Hematopoietic multipotent progenitor cell treated with erythropoietin and hydrocortisone succinate and interleukin-3 and kit ligand, for 15 days (in vitro differentiated cells): Measurements from ENCODE around the gene PARD3B.

Experiments used
- DNase-seq: peaks from one replicate; pipeline ENCODE4 v3.0.0-alpha.2; 2015; ENCODE audit warnings: low spot score

Gene PARD3B

GRCh38 chr2:205066081-205066480 is 520.8 kb downstream of the PARD3B start:
- no peak for DNase-seq

DNA sequence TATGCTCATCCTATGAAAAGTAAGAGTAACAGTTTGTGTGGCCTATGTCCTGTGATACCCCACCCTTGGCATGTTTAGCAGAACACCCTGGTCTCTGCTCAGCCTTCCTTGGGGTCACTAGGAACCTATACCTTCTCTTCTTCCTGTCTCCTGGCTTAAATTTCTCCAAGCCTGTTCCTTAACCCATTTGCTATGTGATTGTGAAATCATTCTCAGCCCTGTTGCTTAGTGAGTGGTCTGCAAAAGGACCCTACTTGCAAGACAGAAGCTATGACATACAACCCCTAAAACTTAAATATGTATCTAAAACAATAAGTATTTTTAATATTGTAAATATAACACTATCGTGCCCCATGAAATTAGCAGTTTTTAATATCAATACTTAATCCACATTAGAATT is 524.7 kb downstream of the PARD3B start:
- no peak for DNase-seq

DNA sequence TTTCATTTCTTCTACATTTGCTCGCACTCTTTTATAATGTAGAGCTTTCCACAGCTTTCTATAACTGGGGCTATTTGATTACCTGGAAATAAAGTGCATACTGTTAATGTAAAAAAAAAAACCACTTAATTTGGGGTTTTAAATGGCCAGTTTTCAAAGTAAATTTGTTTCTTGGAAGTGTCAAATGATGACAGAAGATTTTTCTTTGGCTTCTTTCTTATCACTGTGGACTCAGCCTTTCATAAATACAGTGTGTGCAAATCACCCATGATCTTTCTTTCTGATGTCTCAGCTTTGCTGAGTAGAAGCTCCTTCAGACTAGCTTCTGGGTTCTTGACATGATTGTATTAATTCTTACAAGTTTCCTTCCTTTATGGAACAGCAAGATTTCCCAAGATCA is 525.6 kb downstream of the PARD3B start:
- no peak for DNase-seq

DNA sequence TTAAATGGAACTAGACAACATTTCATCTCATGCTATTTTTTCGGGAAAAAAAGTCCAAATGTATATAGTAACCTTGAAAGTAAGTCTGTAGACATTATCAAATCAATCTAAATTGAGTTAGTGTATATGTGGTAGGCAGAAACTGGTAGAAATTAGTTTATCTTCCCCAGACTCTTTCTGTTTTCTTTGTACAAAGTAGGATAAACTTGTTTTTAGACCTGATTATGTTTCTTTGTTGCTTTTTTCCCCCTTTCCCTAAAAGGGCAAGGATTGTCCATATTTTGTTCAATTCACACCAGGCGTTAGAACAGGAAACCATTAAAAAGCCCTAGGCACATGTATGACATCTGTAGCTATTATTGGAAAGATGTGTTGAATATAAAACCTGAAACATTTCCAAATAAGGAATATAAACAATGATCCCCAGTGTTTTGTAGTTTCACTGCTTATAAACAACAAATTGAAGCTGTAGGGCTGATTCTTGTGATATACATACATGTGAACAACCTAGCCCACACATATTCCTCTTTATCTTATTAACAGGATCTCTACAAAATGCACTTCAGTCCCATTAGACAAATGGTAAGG is 528.3 kb downstream of the PARD3B start:
- no peak for DNase-seq

DNA sequence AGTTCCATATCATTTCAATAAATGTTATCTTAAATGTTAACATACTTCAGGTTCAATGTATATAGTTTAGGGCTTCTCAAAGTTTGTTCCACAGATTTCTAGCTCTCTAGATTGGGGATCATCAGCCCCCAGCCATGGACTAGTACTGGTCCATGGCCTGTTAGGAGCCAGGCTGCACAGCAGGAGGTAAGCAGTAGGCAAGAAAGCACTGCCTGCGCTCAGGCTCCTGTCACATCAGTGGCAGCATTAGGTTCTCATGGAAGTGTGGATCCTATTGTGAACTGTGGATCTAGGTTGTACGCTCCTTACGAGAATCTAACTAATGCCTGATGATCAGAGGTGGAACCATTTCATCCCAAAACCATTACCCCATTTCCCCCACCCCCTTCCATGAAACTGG is 531.1 kb downstream of the PARD3B start:
- no peak for DNase-seq

GRCh38 chr2:205077159-205077558 is 531.9 kb downstream of the PARD3B start:
- DNase-seq = no peak

- DNase-seq = no peak
Observed at GRCh38 chr2:205078762-205079161, 533.5 kb downstream of the PARD3B start.

DNA sequence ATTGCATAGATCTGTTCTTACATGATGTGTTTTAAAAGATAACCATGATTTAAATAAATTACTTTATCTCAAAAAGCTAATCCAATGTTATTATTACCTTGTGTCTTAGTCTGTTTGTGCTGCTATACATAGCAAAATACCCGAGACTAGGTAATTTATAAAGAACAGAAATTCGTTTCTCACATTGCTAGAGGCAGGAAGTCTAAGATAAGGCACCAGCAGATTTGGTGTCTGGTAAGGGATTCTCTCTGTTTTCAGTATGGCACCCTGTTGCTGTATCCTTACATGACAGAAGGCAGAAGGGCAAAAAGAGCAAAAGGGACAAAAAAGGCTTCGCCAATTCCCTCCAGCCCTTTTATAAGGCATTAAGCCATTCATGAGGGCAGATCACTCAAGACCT is 533.9 kb downstream of the PARD3B start:
- DNase-seq = no peak

DNA sequence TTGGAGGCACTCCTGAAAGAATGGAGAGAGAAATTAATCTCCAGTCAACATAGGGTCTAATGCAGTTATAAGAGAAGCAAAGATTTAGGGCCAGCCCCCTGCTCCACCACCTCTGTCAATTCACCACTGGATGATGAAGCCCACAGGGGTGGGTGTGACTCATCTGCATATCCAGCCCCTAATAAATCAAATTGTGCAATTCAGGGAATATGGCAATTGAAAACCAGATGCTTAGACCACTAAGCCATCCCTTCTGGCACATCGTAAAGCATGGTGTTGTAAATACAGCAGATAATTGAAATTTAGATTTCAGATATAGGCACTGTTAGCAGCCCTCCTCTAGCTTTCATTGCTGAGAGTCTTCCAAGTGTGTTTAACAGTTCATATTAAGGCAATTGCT is 541.4 kb downstream of the PARD3B start:
- no peak for DNase-seq

GRCh38 chr2:205087862-205088261 is 542.6 kb downstream of the PARD3B start:
- no peak for DNase-seq

DNA sequence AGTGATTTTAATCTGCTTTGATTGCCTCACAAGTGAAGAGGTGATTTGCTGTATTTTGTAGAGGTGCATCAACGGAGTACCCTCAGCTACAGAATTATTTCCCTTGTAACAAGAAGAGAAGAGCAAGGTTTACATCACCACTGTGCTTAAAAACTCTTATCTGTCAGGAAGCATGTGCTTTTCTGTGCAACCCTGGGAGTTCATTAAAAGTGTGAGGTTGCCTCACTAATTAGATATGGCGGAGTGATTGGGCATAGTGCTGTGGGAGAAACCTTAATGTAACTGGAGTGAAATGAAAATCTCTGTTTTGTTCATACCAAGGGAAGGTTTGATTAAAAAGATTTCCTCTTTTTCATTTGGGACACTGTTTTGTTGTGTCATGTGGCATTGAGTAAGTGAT is 544.7 kb downstream of the PARD3B start:
- no peak for DNase-seq

DNA sequence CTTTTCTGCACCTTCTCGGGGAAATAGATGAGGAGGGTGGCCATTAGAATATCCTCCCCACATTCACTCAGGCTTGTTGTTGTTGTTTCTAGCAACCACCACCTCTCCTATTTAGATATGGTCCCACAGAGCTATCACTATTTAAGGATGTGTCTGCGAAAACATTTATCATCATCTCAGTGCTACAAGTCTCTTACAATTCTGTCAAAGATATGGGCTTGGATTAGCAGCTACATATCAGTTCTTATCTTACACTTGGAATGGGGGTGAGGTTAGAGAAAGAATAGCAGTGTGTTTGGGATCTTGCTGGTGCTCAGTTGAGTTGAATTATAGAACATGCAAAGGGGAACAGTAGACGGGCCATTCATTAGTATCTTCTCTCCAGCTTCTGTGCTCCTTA is 546.1 kb downstream of the PARD3B start:
- DNase-seq = no peak

DNA sequence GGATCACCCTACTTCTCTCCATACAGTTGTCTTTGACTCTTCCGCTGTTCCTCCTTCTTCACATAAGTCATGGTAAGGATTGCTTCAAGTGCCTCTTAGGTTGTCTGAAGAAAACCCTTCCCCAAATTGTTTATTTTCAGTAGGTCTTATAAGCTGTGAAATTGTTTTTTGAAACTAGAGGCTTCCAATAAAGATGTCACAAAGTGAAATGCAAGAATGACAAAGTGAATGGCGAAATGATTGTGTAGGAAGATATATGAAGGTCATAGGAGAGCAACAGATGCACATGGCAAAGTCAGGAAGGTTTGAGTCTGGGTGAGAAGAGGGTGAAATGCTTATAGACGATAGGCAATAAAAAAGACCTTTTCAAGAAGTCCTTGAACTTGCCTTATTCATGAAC is 548.8 kb downstream of the PARD3B start:
- no peak for DNase-seq

GRCh38 chr2:205103699-205104098 is 558.4 kb downstream of the PARD3B start:
- no peak for DNase-seq

DNA sequence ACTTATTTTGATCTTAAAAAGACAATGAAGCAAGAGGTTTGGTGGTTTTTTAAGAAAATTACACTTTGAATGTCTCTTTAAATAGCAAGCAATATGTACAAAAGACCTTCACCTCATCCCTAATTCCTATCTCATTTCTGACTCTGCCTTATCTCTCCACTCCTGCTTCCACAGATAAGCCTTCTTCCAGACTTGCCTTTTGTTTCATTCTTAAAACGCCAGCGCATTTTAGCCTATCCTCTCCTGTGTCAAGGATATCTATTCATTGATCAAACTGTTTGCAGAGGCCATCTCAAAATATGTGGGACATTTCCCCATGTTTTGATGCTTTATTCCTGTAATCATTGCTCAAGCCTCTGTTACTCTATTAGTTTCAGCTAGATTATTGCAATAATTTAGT is 562.5 kb downstream of the PARD3B start:
- DNase-seq = no peak

GRCh38 chr2:205115511-205115910 is 570.2 kb downstream of the PARD3B start:
- DNase-seq = no peak

DNA sequence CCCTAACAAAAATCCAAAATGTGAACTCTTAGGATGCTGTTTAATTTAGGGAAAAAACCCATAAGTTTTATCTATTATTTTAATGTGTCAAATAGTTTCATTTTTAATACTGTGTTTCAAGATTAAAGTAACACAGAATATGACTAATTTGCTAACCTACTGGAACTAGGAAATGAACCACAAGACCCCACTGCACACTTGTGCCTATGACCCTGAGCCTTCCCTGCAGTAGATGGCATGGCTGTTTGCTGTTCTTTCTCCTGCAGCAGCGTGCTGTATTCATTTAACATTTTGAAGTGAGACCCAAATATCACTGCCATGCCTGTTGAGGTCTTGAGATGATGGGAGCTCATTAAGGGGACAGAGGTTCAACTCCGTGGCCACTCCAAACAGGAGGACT is 571.9 kb downstream of the PARD3B start:
- DNase-seq = no peak

DNA sequence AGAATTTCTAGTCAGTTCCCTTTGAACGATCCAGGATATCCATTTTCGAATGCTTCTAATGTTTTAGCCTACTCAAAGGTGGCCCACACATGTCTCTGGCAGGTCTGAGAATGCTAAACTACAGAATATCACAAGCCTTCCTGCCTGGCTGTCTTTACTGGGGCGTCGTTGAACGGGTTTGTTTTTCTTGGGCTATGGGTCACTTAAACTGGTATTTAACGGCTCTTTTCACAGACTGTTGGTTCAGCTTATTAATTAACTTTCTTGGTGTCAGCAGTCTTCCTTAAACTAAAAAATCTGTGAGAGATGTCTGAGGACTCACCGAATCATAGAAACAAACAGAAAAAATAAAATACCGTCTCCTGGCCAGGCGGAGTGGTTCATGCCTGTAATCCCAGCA is 573.9 kb downstream of the PARD3B start:
- no peak for DNase-seq

DNA sequence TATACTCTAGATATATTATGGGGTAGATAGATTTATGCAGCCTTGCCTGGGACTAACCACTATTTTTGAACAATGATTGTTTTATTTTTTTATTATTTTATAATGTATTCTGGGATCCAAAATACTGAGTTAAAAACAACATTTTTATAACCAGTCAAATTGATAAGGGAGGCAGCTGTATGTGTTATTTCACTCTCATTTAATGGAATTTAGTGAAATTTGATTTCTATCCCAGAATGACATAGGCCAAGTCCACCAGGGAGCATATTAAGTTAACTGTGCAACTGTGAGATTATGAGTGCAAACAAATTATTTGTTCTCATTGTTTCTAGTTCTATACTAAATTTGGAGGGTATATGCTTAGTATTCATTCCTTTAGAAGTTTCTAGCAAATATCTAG is 583.5 kb downstream of the PARD3B start:
- no peak for DNase-seq

GRCh38 chr2:205129531-205129930 is 584.3 kb downstream of the PARD3B start:
- no peak for DNase-seq

GRCh38 chr2:205130111-205130829 is 585.0 kb downstream of the PARD3B start:
- no peak for DNase-seq

DNA sequence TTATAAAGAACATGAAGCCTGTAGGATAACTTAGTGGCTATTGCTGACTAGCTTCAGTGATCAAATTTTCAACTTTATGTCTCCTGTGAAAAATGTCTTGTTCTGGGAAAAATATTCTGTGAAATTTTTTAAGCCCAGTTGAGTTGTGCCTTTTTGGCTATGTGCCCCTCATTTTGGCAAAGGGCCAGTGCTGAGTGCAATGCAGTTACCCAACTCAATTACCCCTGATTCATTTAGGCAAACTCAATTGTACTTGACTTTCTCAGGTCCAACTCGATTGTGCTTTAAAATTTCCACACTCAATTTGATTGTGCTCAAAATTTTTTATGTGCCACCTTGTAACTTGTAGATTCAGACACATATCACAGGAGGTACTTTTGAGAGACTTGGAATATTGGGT is 588.3 kb downstream of the PARD3B start:
- DNase-seq = no peak

DNA sequence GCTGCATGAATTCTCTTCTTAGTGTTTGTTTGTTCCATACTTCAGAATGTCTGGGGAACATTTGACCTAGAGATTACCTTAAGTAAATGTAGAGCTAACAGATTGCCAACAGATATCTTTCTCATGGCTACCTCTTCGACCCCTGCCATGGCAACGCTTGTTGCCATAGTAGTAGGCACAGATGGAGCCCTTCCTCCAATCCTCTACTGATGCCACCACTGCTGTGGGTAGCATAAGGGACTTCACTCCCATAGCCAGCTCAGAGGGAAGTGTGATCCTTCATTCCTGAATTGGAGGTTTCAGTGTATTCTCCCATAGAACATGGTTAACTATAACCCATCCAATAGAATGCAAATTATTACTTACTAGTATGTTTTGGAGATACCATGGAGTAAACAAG is 593.5 kb downstream of the PARD3B start:
- no peak for DNase-seq

DNA sequence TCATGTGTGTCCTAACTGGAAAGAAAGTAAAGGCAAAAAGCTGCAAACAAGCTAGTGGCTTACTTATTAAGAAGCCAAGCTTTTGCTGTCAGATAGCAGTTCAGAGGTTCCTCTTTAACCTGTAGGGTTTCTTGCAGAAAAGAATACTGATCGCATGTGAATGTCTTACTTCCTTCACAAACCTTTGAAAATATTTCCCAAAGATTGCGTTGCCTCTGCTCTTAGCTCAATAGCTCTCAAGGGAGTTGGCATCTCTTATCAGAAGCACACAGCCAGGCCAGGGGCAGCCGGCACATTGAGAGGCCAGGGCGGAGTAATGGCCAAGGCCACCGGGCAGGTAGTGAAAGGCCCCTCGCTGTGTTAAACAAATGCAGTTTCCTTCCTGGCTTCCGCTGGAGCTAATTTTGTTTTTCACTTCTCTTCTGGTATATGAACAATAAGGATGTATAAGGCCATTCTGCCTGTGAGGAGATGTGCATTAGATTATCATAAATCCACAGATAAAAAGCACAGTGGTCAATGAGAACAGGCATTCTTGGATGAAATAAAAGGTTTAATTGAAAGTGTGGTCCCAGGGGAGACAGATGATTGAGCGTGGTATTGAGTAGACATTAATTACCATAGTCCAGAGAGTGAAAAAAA is 594.7 kb downstream of the PARD3B start:
- no peak for DNase-seq
